Activated naive CD4-positive, alpha-beta T cell treated with anti-CD3 and anti-CD28 coated beads, Interleukin-2, amount 50 U/mL, for 16 hours (primary cell): ENCODE measurements around the gene KSR2.

Experiments used
- DNase-seq: peaks from one replicate; pipeline ENCODE4 v3.0.0-alpha.2; 2020

KSR2 gene

DNA sequence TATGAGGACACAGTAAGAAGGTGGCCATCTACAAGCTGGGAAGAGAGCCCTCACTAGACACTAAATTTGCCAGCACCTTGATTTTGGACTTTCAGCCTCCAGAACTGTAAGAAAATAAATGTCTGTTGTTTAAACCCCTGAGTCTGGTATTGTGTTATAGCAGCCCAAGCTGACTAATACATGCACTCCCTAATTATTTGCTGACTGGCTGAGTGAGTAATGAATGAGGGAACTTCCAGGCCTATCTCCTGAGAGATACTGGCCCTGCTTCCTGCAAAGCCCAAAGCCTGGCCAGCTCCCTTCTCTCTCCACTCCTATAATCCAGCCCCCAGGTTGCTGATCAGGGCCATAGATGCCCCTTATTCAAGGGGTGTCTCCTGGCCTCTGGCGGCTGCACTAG lies 487.3 kb downstream of the KSR2 start:
- no peak for DNase-seq

DNA sequence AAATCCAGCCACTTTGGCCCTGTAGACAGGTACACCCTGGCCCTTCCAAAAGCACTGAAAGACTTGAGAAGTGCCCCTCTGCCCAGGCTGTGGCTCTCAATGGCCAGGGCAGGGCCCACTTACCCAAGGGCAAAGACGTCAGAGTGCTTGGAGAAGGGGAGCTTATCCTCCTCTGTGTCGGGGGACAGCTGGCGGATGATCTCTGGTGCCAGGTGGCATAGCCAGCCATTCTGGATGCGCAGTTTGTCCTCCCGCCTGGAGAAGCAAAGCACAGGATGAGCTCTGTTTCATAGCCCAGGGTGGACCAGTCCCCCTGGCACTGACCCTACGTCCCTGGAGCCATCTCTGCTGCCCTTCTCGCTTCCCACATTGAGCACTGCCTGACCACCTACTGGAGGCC lies 492.4 kb downstream of the KSR2 start:
- no peak for DNase-seq

DNA sequence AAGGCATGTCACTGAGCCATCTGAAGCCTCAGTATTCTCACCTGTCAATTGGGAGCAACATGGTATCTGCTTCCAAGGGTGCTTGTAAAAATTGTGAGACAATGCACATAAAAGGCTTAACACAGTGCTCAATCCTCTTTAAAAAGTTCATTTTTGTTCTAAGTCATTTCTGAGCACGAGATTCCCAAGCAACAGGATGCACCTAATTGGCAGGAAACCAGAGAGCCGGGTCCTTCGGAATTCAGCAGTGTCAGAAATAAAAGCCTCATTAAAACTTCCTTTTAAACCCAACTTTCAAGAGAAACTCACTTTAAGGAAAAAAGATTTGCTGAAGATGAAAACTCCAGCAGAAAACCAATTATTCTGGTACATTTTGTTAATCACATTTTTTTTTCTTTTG lies 494.9 kb downstream of the KSR2 start:
- DNase-seq: no peak

DNA sequence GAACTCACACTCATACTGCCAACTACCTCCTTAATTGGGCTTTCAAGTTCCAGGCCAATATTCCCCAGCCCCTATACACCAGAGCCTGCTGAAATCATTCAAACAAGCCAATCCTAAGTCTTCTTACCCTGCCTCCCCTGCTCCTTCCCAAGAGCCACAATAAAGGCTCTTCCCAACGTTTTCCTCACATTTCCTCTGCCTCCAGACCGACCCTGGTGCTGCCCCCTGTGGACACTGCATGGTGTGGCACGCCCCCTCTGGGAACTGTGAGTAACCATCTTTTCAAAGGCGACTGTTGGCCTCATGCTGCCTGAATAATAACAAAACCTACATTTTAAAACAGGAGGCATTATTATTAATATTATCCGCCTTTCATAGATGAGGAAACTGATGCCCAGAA lies 495.8 kb downstream of the KSR2 start:
- no peak for DNase-seq

DNA sequence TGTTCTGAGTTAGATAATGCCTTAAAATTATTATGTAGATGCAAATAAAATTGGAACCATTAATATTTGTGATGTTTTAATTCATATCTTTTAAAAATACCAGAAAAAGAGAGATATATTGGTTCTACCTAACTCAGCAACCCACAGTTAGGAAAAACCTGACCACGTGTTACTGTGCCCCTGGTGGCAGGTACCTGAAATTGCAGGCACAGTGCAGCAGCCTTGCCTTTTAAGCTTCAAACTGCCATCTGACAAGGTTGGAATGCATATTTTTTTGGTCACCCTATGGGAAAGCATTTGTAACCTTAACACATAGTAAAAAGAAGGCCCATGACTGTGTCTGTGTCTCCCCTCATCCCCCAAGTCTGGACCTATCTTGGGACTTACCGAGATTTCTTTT lies 498.0 kb downstream of the KSR2 start:
- DNase-seq: no peak

DNA sequence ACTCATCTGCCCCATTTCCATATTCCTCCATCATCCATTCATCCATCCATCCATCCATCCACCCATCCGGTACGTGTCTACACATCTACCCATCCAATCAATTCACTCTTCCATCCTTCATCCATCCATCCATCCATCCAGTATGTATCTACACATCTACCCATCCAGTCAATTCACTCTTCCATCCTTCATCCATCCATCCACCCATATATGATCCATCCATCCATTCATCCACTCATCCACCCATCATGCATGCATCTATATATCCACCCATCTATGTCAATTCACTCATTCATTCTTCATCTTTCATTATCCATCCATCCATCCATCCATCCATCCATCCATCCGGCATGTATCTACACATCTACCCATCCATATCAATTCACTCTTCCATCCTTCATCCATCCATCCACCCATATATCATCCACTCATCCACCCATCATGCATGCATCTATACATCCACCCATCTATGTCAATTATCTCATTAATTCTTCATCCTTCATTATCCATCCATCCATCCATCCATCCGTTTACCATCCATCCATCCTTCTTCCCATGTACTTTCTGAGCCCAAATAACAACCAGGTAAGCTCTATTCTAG lies 498.8 kb downstream of the KSR2 start:
- no peak for DNase-seq

DNA sequence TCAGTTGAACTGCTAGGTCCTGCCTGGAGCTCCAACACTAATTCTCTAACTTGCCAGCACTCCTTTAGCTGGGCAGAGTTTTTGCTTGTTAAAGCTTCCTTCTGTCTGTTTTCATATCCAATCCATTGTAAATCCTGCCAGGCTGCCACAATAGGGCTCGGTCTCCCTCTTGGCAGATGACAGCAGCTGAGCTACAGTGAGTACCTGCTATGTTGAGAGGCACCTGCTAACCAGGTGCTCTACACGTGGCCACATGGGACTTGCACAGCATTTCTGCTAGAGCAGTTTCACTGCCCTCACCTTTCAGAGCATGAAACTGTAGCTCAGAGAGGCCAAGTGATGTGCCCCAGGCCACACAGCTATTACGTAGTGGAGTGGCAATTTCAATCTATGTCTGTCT lies 500.8 kb downstream of the KSR2 start:
- no peak for DNase-seq

DNA sequence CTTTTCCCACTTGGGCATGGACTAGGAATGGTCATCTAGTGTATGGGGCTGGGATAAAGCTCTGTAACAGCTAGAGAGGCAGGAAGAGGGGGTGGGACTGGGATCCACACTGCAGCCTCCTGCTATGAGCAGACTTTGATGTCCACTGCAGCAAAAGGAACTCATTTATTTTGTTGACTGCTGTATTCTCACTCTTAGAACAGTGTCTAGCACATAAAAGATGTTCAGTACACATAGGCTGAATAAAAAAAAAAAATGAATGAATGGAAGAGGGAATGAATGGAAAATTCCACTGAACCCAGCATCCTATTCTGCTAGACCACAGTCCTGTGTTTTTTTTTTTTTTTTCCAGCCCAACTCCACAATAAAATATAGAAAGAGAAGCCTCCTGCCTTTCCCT lies 501.2 kb downstream of the KSR2 start:
- no peak for DNase-seq

DNA sequence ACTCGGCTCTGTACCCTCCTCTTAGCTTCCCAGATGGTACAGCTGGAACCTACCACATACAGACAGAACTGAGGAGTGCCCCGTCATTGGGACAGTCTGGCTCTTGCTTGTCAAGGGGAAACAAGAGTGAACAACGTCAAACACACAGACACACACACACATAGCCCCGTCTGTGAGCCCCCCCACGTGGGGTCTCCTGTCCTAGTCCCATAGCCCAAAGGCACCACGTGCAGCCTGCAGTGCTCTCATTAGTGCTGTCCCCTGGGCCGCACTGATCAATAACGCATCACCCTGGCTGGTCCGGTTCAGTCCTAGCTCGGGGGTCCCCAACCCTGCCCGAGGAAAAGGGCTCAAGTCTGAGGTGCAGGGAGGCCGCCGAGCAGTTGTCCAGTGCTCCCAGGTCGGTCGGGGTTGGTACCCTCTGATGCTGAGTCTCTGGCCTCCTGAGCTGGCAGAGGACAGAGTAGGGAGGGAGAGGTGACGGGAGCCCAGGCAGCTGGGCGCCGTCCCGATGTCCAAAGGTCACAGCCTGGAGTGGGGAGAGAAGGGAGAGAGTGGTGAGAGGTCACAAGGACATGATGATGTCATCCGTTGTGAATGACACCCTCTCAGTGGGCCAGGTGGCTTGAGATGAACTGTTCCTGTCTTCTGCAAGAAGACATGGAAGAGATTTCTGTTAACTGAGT lies 502.0 kb downstream of the KSR2 start:
- DNase-seq: no peak

DNA sequence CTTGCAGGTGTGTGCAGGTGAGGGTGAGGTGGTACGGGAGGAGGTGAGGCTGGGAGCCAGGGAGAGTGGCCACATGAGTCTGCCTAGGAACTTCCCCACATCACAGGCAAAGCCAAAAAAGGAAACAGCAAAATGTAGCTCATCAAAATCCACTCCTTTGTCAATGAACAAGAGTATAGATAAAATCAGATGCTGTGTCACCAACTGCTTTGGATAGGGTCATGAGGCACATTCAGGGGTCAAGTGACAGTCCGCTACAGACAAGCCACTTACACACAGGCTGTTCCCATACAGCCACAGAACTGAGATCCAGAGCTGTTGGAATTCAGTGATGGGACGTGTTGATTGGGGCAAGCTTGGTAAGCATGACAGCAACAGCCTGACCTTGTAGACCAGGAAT lies 507.1 kb downstream of the KSR2 start:
- DNase-seq: no peak

DNA sequence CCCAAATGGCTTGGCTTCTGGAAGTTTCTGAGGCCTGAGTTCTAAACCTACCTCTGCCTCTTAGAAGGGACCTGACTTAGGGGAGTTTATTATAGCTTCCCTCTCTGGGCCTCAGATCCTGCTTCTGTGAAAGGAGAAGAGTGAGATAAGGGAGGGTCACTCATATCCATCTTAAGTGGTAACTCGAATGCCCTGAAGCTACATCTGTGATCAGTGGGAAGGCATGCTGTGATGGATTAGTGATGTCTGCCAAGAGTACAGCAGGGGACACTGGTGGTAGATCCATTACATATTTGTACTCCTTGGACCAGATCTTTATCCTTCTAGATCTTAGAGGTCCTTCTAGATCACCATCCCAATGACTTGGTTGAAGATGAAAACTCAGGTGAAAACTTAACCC lies 509.6 kb downstream of the KSR2 start:
- DNase-seq: no peak

DNA sequence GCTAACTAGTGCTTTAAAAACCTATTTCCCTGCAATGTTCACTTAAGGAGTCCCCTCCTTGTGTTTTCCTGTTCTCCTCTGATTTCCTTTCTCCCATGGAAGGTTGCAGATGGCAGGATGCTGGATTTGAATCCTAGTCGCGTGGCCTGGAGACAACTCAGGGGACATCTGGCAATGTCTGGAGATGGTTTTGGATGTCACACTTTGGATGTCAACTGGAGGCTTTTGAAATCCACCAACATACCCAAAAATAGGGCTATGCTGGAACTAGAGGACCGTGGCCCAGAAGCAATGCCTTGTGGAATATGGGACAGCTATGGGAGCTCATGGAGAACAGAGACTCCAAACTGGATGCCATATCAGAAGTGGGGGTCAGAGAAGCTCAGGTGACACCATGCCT lies 511.6 kb downstream of the KSR2 start:
- DNase-seq: no peak

DNA sequence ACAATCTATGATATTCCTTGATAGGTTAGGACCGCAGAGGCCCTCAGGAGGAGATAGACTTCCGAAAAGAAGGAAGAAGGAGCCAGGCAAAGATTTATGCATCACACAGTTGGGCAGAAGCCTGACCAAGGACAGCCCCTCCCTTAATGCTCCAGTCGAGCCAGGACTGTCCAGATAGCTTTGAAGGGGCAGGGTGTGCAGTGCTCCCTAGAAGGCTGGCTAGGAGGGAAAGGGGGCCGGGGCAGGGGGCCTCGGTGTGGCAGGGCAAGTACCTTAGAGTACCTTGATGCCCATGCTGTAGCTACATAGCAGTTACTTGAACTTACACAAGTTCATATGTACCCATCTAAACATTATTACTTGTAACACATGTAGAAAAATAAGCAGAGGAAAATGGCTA lies 512.7 kb downstream of the KSR2 start:
- DNase-seq: no peak

DNA sequence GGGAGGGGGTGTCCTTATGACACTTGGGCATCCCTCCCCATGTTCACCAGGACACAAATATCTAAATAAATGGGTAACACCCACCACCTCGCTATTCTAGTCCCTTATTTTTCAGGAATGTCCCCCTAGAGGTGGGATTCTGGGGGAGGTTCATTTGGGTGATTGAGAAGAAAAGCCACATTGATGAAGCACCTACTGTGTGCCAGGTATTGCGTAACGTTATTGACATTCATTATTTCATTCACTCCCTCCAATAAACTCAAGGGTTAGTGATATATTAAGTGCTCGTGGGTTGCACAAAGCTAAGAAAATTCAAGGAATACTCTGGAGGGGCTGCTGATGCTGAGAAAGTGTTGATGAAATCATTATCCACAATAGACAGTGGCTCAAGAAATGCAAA lies 514.8 kb downstream of the KSR2 start:
- no peak for DNase-seq

DNA sequence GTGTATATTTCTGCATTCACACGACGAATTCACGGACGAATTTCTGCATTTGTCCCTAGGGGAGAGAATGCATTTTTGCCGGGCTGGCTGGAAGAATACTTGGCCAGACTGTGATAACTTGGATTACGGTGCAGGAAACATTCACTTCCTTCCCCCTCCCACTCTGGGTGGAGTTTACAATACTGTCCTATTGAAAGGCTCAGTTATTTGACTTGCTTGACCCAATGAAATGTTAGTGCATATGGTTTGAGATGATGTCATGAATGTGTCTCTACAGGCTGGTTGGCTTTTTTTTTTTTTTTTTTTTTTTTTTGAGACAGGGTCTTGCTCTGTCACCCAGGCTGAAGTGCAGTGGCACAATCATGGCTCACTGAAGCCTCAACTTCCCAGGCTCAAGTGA lies 516.7 kb downstream of the KSR2 start:
- no peak for DNase-seq

DNA sequence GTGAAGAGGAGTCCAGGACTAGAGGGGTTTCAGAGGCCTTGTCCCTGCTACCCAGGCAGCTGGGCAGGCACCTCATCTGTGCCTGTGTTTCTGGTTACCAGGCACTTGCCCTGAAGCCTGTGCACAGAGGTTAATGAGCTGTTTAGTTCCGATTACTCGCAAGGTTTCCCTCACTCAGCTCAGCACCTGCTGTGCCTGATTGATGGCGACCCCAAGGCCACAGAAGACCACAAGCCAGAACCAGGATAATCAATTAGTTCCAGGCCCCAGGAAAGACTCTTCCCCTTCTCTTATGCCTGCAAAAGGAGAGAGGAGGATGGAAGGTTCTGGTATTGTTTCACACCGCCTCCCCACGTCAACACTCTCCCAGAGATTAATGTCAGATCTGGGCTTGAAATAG lies 518.6 kb downstream of the KSR2 start:
- DNase-seq: no peak

DNA sequence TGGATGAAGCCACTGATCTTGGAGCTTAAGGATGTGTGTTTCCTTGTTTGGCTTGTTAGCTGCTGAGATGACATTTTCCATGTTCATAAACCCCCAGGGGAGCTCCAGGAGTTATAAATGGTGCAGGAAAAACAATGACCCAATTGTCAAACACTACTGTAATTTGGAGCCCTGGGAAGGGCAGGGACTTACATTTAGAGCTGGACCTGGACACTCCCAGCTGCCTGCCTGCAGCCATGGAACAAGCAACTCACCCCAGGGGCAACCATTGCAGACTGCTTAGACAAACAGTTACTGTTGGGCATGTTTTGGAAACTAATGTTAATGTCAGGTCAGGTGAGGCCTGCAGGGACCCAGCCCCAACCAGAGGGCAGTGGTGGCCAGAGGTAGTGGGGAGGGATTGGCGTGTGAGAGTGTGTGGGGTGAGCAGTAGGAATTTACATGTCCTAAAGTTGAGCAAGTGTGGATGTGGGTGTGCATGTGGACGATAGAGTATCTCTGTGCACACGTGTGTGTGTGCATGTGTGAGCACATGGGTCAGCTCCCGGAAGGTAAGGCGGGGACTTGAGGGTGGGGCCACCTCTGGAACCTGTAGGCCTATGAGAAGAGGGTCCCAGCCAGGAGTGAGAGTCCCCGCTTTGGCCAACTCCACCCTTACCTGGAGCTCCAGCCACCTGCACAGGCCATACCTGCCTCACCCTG lies 521.0 kb downstream of the KSR2 start:
- DNase-seq: no peak

DNA sequence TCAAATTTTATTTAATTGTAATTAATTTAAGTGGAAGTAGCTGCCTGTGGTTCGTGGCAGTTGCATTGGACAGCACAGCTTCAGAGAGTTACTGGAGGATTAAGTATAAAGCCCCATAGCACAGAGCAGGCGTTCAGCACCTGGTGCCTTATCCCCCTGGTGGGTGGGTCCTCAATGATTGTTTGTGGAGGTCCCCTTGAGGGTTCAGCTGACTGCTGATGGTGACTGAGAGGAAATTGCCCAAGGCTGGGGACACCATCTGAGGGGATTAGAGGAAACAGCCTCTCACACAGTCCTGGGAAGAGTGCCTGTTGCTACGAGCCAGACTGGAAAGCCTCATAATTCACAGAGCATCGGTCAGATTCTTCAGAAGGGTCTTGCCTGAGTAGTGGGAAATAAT lies 524.0 kb downstream of the KSR2 start:
- no peak for DNase-seq

DNA sequence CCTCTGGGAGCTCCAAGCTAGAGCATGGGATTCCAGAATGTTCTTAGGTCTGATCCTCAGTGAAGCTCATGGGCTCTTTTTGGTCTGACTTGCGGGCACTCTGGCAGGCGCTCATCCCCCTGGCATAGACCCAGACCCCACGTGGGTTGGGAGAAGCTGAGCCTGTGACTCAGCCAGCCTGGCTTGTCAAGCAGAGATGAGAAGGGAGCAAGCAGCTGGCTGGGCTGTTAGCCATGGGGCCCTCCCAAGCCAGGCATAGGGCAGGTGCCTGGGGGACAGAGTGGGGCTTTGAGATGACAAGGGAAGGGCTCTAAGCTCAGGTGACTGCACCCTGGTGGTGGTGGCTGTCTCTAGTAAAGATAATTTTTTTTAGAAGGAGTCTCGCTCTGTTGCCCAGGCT lies 527.0 kb downstream of the KSR2 start:
- no peak for DNase-seq

DNA sequence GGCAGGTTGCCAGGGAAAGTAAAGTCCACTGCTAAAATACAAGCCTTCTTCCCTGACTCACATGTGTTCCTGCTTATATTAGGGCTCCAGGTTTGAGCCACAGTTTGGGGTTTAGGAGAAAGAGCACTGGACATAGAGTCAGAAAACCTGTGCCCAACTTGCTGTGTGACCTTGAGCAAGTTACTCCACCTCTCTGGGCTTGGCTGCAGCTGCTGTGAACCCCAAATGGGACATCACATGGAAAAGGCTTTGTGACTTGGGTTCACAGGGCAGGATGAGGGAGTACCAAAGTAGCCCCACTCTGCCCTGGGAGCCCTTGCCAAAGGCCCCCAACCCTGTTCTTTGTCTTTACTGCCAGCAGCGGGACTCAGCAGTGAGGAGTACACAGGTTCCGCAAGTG lies 528.4 kb downstream of the KSR2 start:
- no peak for DNase-seq

DNA sequence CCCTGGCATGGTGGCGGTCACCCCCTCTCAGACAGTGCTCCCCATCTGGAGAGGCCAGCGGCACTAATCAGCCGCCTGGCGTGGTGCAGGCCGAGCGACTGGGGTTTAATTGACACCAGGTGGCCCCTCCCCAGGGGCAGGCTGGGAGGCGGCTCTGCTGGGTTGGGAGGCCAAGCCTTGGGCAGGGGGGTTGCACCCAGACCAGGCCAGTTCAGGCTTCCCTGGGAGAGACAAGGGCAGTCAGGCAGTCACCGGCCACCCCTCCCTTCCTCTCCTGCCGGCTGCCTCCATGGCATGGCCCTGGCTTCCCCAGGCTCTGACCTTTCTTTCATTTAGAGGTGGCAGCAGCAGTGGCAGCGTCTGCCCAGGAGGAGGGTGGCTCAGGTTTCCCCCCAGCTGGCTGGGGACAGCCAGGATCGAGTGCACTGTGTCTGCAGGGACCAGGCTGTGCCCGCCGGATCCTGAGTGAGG lies 529.2 kb downstream of the KSR2 start:
- DNase-seq: no peak

DNA sequence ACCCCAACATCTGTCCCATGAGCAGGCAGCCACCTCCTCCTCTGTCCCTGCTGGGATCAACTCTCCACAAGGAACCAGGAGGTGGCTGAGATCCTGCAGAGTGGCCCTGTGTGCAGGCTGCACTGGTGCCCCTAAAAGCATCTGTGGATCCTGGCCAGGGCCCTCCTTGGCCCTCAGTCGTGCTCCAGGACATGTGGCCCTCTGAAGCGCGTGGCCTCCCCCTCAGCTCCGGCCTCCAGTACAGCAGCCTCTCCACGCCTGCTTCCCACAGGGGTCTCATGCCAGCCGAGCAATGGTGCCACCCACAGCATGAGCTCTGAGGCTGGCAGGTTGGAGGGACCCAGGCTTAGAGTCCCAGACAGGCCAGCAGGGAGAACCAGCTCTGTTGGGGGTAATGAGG lies 530.0 kb downstream of the KSR2 start:
- DNase-seq: no peak

DNA sequence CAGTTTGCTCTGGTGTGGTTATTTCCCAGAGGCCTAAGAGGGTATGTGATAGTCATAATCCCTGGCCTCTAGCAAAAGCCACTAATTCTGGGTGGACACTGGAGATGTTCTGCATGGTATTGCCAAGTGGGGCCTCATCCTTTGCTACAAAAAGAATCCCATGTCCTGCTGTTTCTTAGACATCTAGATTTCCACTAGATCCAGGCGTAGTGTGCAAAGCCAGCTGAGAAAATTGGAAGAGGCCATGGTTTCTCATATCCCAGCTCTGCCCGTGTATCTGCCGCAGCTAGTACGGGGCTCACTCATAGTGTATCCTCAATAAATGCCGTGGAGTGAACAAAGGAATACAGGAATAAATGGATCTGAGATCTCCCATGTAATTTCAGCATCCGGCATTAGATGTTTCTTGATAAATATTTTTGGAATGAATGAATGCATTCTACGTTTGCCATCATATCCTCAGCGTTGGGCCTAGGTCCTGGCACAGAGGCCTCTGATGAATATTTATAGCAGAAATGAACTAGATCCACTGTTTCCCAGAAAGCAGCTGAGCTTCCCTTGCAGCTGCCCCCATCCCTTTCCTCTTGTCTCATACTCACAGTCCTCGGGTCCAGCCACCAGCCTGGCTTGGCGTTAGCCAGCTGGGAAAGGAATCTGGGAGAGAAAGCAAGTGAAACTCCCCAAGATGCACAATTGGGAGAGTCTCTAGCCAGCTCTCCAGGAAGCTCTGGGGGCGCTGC lies 531.1 kb downstream of the KSR2 start:
- DNase-seq: no peak

DNA sequence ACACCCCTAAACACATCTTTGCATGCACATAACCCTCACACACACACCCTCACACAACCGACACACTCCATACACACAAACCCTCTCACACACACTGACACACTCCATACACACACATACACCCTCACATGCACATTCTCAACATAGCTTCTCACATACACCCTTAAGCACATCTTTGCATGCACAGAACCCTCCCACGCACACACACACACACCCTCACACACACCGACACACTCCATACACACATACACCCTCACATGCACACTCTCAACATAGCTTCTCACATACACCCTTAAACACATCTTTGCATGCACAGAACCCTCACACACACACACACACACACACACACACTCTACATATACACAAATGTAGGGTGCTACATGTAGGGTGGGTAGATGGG lies 534.9 kb downstream of the KSR2 start:
- DNase-seq: no peak
